DND-41 (cell line): ENCODE data around the gene SOSTDC1.

ENCODE experiments used
- CTCF ChIP-seq: IDR thresholded peaks from 2 replicates; pipeline ENCODE4 v1.5.1; 2012; ENCODE audit warnings: borderline replicate concordance, low read length, moderate library complexity, mild to moderate bottlenecking; ENCODE audit not compliant: poor library complexity, severe bottlenecking; ENCODE audit errors: extremely low read depth
- EZH2 ChIP-seq: IDR thresholded peaks from 3 replicates; pipeline ENCODE4 v1.6.1; 2012; ENCODE audit warnings: borderline replicate concordance, low read depth, mild to moderate bottlenecking, moderate library complexity, low read length, inconsistent platforms; ENCODE audit not compliant: severe bottlenecking

GRCh38 chr7:16460789-16461493, 4.6 kb downstream of the SOSTDC1 start:
- TF ChIP-seq CTCF (no peak), EZH2 (no peak)
